T1000 (cell line): ENCODE measurements around the gene NOP56.
"Not testable (repeated sequence)": the region's sequence is repeated elsewhere in the genome, so short reads cannot be mapped to it uniquely, and the experiment has no call there.

Source experiments
- DNase-seq: peaks from one replicate; lab custom pipeline; 2025; ENCODE audit warnings: mixed read lengths; lab: John Stamatoyannopoulos, UW

NOP56 gene

GRCh38 chr20:2687514-2687913, 35.1 kb downstream of the NOP56 start:
- DNase-seq: no peak

DNA sequence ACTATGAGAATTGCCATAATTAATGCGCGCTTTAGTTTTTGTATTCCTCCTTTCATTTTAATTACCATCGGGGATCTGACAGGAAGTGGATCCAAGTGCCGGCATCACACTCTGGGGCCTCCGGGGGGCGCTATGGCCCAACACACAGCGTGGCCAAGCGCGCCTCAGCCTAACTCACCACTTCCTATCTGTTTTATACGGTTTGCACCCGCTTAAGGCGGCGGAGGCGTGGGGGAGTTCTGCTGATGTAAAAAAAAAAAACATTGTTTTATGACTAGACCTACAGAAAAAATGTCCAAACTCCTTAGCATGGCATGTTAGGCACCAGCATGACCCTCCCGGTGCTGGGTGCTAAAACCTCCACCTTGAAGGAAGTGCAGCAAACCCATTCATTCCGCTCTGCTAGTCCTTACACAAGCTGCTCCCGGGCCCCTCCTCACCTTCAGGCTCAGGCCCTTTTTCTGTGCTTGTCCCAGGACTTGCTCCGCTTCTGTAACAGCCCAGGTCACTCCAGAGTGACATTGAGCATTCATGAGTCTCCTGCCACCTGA, 35.7 kb downstream of the NOP56 start:
- DNase-seq: no peak

DNA sequence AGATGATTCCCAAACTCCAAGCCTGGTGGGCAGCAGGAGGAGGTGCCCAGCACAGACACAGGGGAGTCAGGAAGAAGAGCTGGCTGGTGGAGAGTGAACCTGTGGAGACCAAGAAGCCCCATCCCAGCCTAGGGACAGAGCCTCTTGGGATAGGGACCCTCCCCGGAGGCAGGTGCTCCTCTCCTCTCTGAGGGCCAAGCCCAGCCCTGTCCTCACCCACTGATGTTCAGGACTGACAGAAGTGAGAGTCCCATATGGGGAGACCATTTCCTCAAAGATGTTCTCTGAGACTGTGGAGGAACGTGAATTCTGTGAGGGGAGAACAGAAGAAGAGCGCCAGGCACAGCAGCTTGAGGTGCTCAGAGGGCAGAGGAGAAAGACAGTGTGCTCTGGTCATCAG, 37.8 kb downstream of the NOP56 start:
- DNase-seq: no peak

DNA sequence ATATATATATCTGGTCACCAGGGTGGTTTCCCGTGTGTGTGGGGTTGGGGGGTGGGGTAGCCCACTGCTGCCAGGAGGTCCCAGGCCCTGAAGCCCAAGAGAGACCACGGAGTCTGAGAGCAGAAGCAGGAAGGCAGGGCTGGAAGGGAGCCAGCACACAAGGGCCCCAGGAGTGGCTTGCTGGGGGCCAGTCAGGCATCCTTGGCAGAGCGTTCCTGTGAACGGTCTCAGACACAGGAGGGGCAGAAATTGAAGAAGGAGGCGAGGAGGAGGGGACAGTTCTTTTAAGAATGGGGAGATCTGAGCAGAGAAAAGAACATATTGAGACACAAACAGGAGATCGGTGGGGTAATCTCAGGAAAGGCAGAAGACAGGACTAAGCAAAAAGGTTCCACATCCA, 38.3 kb downstream of the NOP56 start:
- DNase-seq: no peak

DNA sequence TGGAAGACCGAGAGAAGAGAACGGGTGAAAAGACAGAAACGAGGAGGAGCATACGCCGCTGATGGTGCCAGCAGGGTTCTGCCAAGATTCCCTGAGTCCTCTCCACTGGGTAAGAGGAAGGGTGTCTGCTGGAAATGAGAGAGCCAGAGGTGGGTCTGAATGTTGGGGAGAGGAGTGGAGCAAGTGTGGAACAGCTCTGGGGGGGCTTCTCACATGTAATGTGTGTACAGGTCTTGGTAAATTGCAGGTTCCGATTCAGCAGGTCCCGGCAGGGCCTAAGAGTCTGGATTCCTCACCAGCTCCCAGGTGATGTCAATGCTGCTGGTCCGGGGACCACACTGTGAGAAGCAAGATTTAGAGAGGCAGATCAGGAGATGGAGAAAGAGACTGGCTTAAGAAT, 38.7 kb downstream of the NOP56 start:
- DNase-seq: no peak

DNA sequence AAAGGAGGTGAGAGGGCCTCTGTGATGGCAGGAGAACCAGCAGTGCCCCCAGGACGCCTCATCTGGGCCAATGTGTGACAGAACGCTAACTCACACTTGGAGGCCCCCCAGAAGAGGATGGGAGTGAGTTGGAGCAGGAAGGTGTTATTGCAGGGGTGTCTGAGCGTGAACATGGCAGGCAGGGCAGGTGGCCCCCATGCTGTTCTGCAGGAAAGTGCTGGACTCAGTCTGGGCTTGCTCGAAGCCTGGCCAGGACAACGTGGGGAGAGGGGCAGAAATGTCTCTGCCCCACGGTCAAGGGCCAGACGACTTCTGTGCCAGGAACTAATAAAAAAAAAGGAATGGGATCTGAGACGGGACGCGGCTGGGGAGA, 39.2 kb downstream of the NOP56 start:
- no peak for DNase-seq

DNA sequence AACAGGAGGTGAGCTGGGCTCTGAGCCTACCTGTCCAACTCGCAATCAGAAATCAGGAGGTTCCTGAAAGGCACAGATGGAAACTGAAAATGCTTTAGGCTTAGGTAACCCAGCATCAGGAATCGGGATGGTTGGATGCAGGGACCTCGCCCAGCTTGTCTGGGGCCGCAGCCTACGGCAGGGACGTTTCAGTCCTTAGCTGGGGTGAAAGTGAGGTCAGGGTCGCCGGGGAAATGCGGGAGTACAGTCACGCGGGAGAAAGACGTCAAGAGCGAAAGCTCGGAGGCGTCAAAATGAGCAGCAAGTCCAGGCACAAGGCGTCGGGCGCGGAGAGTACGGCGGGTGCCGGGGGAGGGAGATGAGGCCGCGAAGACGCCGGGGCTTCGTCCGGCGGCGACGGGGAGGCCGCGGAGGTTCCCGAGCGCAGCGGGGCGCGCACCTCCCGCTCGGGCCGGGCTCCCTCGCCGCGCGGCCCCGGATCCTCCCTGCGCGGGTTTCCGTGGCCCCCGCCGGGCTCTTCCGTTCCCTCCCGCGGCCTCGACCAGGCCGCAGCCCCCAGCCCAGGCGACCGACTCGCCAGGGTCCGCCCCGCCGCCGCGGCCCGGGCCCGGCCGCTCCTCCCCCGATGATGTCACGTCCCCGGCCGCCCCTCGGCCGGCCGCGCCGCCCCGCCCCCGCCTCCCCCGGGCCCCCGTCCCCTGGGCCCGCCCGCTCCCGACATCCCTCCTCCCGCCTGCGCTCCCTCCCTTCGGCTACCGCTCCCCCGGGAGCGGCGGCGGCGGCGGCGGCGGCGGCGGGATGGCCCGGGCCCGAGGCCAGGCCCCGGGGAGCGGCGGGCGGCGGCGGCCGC, 39.8 kb downstream of the NOP56 start, which contains the start of gene EBF4:
EBF4 (plus strand) TSS at position 745 of the 850 bp plus-strand sequence. CDS start 866 bp downstream, outside the sequence.
- DNase-seq: no peak

DNA sequence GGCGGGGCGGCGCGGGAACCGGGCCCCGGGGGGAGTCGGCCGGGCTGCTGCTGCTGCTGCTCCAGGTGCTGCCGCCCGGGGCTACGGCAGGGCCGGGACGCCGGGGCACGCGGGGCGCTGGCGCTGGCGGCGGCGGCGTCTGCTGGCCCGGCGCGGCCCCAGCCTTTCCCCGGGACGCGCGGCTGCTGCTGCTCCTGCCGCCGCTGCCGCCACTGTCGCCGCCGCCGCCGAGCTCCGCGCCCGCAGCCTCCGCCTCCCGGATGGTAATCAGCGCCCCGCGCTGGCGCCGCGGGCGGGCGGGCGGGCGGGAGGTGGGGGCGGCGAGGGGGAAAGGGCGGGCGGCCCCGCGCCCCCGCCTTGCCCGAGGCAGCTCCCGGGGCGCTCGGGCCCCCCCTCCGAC, 40.5 kb downstream of the NOP56 start:
- DNase-seq: no peak

GRCh38 chr20:2693286-2694007, 41.0 kb downstream of the NOP56 start:
- no peak for DNase-seq

- DNase-seq: no peak
Observed at GRCh38 chr20:2694008-2694471, 41.6 kb downstream of the NOP56 start.

DNA sequence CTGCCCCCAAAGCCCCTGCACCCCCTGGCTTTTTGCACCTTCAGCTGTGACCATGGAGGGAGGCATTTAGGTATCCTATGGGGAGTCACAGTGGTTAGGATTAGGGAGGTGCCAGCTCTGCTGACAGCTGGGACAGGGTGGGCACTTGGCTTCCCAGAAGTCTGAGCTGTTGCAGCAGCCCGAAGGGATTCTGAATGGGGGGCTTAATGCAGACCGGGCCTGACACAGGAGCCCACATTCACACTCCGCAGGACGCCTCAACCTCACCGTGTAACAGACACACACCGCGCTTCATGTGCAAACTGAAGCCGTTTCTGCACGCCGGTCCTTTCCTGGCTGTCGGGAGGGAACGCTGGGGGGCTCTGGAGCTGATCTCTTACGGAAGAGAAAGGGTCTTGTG, 42.1 kb downstream of the NOP56 start:
- no peak for DNase-seq

GRCh38 chr20:2695206-2695983, 43.0 kb downstream of the NOP56 start:
- no peak for DNase-seq

DNA sequence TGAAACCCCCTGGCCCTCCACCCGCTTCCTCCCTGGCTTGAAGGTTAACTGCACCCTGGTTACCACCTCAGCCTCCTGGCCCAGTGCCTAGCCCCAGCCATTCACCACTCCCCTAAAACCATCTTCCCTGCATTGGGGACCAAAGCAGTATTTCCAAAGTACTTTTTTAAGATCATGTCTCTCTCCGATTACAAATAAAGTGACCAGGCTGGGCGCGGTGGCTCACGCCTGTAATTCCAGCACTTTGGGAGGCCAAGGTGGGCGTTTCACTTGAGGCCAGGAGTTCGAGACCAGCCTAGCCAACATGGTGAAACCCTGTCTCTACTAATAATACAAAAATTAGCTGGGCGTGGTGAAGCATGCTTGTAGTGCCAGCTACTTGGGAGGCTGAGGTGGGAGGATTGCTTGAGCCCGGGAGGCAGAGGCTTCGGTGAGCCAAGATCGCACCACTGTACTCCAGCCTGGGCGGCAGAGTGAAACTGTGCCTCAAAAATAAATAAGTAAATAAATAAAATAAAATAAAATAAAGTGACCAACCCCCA, 43.6 kb downstream of the NOP56 start:
- DNase-seq: not testable (repeated sequence)

DNA sequence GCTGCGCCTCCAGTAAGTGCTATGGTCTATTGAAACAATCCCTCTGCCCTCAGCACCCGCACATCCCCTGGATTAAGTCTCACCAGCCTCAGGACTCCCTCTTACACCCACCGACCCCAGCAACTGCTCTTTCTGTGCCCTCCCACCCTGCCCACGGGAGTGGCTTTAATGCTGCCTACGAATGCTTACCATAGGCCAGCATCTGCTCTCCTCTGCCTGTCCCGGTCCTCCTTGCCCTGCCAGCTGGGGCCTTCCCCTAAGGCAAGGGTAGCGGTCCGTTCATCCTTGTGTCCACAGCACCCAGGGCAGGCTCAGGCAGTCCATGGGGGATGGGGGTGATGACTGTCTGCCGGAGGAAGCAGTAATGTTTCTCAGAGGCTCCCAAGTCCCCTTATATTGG, 44.2 kb downstream of the NOP56 start:
- DNase-seq: no peak

DNA sequence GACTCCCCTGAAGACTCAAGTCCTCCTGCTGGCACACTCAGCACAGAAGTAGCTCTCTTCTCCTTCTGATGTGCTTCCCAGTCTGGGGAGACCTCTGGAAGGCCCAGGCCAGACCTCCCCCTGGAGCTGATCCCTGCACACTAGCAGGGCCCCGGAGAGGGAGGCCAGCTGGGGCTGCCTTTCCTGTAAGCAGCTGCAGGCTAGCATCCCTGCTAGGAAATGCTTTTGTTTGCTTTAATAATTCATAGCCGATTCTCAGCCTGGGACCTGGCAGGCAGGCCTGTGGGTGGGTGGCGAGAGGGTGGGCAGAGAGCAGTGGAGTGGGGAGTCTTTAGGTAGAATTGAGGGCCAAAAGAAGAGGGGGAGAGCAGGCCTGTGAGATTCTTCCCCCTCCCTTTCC, 45.3 kb downstream of the NOP56 start:
- DNase-seq: no peak

DNA sequence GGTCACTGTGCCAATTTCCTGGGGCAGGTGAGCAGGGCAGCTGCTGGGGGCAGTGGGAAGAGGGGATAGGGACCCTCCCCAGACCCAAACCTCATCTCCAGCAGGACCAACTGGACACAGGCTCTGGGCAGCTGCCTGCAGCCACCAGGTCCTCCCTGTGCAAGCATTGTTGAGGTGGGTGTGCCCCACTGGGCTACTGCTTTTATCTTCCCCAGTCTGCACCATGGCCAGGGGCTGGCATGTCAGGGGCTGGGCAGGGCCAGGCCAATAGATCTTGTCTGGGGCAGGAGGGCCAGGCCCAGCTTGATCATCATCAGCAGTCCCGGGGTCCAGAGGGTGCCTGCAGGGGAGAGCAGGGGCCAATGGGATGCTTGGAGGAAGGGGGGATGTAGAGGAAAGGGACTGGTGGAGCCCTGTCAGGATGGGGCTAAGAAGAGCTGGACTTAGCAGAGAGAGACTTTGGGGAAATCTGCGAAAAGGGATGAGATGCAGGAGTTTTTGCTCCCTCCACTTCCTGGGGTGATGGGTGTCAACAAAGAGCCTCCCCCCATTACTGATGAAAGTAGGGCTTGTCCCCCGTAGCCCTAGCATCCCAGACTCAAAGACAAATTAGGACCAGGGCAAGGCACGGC, 45.9 kb downstream of the NOP56 start:
- DNase-seq: no peak

GRCh38 chr20:2698912-2699311, 46.5 kb downstream of the NOP56 start:
- no peak for DNase-seq

- DNase-seq: no peak
Observed at GRCh38 chr20:2699775-2700413, 47.5 kb downstream of the NOP56 start.

GRCh38 chr20:2700913-2701620, 48.6 kb downstream of the NOP56 start:
- DNase-seq: no peak

DNA sequence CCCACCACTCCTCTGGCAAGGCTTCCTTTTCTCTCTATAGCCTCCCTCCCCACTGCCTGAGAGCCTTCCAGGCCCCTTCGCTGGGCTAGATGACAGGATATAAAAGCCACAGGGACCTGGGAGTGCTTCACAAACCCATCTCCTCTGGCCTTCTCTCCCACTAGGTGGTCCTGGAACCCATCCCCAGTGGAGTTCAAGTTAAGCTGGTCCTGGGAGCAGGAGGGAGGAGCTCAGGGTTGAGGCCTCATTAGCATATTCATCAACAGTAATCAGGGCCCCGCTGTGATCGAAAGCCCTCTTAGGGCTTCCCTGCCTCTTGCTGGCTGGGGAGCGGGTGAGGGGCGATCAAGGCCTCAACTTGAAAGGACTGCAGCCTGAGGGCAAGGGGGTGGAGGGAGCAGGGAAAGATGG, 49.2 kb downstream of the NOP56 start:
- DNase-seq: no peak
